Inferior parietal cortex (tissue), 1 donor: Measurements from ENCODE around the gene IDH3B.
"Not testable (repeated sequence)": the region's sequence is repeated elsewhere in the genome, so short reads cannot be mapped to it uniquely, and the experiment has no call there.

Experiments used
- DNase-seq: peaks from one replicate; pipeline ENCODE4 v3.0.0-alpha.2; 2016; ENCODE audit errors: extremely low spot score

The IDH3B gene

GRCh38 chr20:2663887-2664719 lies at the start of gene IDH3B:
TSS of gene IDH3B (minus strand) at chr20:2664216. CDS start at chr20:2664188, 28 bp downstream.
- peak; percentile 94 for DNase-seq

- DNase-seq: no peak
These were observed 49.3 kb upstream of the IDH3B start for GRCh38 chr20:2713285-2713684.

GRCh38 chr20:2709205-2709981 lies 45.4 kb upstream of the IDH3B start:
- DNase-seq: no peak

- DNase-seq: no peak
These were observed 44.6 kb upstream of the IDH3B start for GRCh38 chr20:2708665-2709064.

- DNase-seq: no peak
These were observed 44.0 kb upstream of the IDH3B start for GRCh38 chr20:2708073-2708415.

- no peak for DNase-seq
These were observed 43.5 kb upstream of the IDH3B start for GRCh38 chr20:2707353-2708072.

- no peak for DNase-seq
These were observed 42.8 kb upstream of the IDH3B start for GRCh38 chr20:2706688-2707352.

GRCh38 chr20:2705931-2706645 lies 42.1 kb upstream of the IDH3B start:
- DNase-seq: no peak

GRCh38 chr20:2703716-2704475 lies 39.9 kb upstream of the IDH3B start:
- DNase-seq: no peak

GRCh38 chr20:2701671-2702081 lies 37.7 kb upstream of the IDH3B start:
- no peak for DNase-seq

GRCh38 chr20:2700913-2701620 lies 37.1 kb upstream of the IDH3B start:
- no peak for DNase-seq

- DNase-seq: no peak
These were observed 35.9 kb upstream of the IDH3B start for GRCh38 chr20:2699775-2700413.

GRCh38 chr20:2698912-2699311 lies 34.9 kb upstream of the IDH3B start:
- no peak for DNase-seq

- no peak for DNase-seq
These were observed 34.3 kb upstream of the IDH3B start for GRCh38 chr20:2698186-2698817.

- DNase-seq: no peak
These were observed 33.8 kb upstream of the IDH3B start for GRCh38 chr20:2697768-2698167.

- DNase-seq: no peak
These were observed 32.6 kb upstream of the IDH3B start for GRCh38 chr20:2696646-2697045.

- DNase-seq: not testable (repeated sequence)
These were observed 32.0 kb upstream of the IDH3B start for GRCh38 chr20:2695984-2696525.

GRCh38 chr20:2695206-2695983 lies 31.4 kb upstream of the IDH3B start:
- no peak for DNase-seq
